Measurements from ENCODE around the gene OPTC. TPM values are rescaled to one million over a fixed set of nuclear protein-coding genes. Genes with fewer than 3 reads are reported as not detected.

The OPTC gene
- total and polyA plus RNA-seq, 2 donors (not counting 1 experiment from before 2014, with no cell fraction given): not detected

GRCh38 chr1:203505526-203506204 is 11.7 kb downstream of the OPTC start:
- POLR2A ChIA-PET: no interaction called here
- Histone ChIP-seq H3K27ac (ENCODE audit: low read length in 2 of 2) (no peak overlapping the region), H3K4me3 (ENCODE audit: control extremely low read depth in 1 of 5, extremely low read depth in 1 of 5, insufficient read depth in 1 of 5, low read depth in 2 of 5, low read length in 4 of 5) (no peak overlapping the region), H3K36me3 (replicated peaks in 1 of 2; ENCODE audit: control extremely low read depth in 1 of 2, control insufficient read depth in 1 of 2, extremely low read depth in 1 of 2, insufficient read depth in 2 of 2, low read length in 1 of 2) (no peaks in the 10 kb centered on the region), H3K79me2 (ENCODE audit: control insufficient read depth, insufficient read depth, low read length) (no peaks in the 10 kb centered on the region), H2AFZ (ENCODE audit: insufficient read depth, low read depth, low read length, poor library complexity, severe bottlenecking) (no peak overlapping the region), H3K4me1 (ENCODE audit: control insufficient read depth in 2 of 2, insufficient read depth in 2 of 2, low read length in 2 of 2) (no peaks in the 10 kb centered on the region), H3K4me2 (replicated peaks; ENCODE audit: low read depth, low read length, poor library complexity, severe bottlenecking) (no peak overlapping the region), H4K20me1 (ENCODE audit: control insufficient read depth, insufficient read depth, low read length, poor library complexity, severe bottlenecking) (no peaks in the 10 kb centered on the region), H3K9ac (ENCODE audit: low read length) (no peak overlapping the region), H3K9me3 (ENCODE audit: control extremely low read depth in 1 of 3, control insufficient read depth in 2 of 3, insufficient read depth in 1 of 3, low read length in 2 of 3) (no peaks in the 10 kb centered on the region), H3K27me3 (replicated peaks in 1 of 4; ENCODE audit: control extremely low read depth in 1 of 4, control insufficient read depth in 3 of 4, insufficient read depth in 4 of 4, low read length in 3 of 4) (peaks cover 0 to 7% (median 0%) of the 10 kb centered on the region in 4 experiments)
- TF ChIP-seq CTCF (IDR thresholded peaks at IDR 0.05) (no peak), EZH2 (IDR thresholded peaks at IDR 0.05; ENCODE audit: borderline replicate concordance, insufficient read depth, low read depth, low read length, poor library complexity, severe bottlenecking) (no peak)
- DNase-seq: no peak
- CTCF ChIA-PET: interaction anchor here (0.6 to 10.8 kb wide), 23 partner anchors 12 to 623 kb away, joined by 3 to 267 read pairs (median 5); partner anchors contain the start of genes ATP2B4 and SNRPE
- peaks cover 2% of the 10 kb centered on the region for H3K4me1 Mint-ChIP-seq
- intact Hi-C loops (cut with micrococcal nuclease): loop anchor here (2.0 to 10.0 kb wide), 3 partner anchors 119 to 859 kb away; no protein-coding TSS in a partner anchor
- peaks cover 16% of the 10 kb centered on the region for H3K27me3 Mint-ChIP-seq
- no peak for ATAC-seq (ENCODE audit: low read depth)
- no peak overlapping the region for H3K4me3 Mint-ChIP-seq
- H3K9me3 Mint-ChIP-seq (ENCODE audit: insufficient read depth): no peaks in the 10 kb centered on the region
- no peak overlapping the region for H3K27ac Mint-ChIP-seq
- no CpG with 5 or more reads among the region's 8 CpGs for whole genome bisulfite sequencing (ENCODE audit: insufficient coverage)

All from B cell (primary cell).